GM19240 (cell line): Measurements from ENCODE around the gene CEBPB.

ENCODE experiments used
- DNase-seq: peaks from one replicate; pipeline ENCODE4 v3.0.0; 2011; ENCODE audit warnings: low spot score; ENCODE audit not compliant: insufficient read length

CEBPB gene

GRCh38 chr20:50210066-50210619, 19.5 kb downstream of the CEBPB start:
- DNase-seq: no peak

GRCh38 chr20:50211091-50211490, 20.5 kb downstream of the CEBPB start:
- no peak for DNase-seq

- no peak for DNase-seq
These were observed 23.0 kb downstream of the CEBPB start for GRCh38 chr20:50213531-50214106.

- DNase-seq: no peak
These were observed 23.8 kb downstream of the CEBPB start for GRCh38 chr20:50214226-50215024.

- DNase-seq: no peak
These were observed 24.6 kb downstream of the CEBPB start for GRCh38 chr20:50215101-50215690.

- no peak for DNase-seq
These were observed 25.3 kb downstream of the CEBPB start for GRCh38 chr20:50215926-50216325.

GRCh38 chr20:50216543-50217206, 26.0 kb downstream of the CEBPB start:
- no peak for DNase-seq

GRCh38 chr20:50217207-50217949, 26.7 kb downstream of the CEBPB start:
- no peak for DNase-seq

GRCh38 chr20:50218987-50219435, 28.4 kb downstream of the CEBPB start:
- no peak for DNase-seq

- no peak for DNase-seq
These were observed 29.0 kb downstream of the CEBPB start for GRCh38 chr20:50219600-50219999.

GRCh38 chr20:50220093-50220893, 29.7 kb downstream of the CEBPB start:
- DNase-seq: no peak

GRCh38 chr20:50220894-50221365, 30.3 kb downstream of the CEBPB start:
- no peak for DNase-seq

GRCh38 chr20:50221501-50222308, 31.1 kb downstream of the CEBPB start:
- no peak for DNase-seq

GRCh38 chr20:50222309-50223038, 31.8 kb downstream of the CEBPB start:
- DNase-seq: no peak

GRCh38 chr20:50223039-50224005, 32.7 kb downstream of the CEBPB start:
- DNase-seq: no peak

- DNase-seq: no peak
These were observed 33.4 kb downstream of the CEBPB start for GRCh38 chr20:50224052-50224451.

- no peak for DNase-seq
These were observed 34.1 kb downstream of the CEBPB start for GRCh38 chr20:50224531-50225255.
